ENCODE results near the gene TNNT3. TPM values are rescaled to one million over a fixed set of nuclear protein-coding genes. Genes with fewer than 3 reads are reported as not detected.

Gene TNNT3
- total and polyA plus RNA-seq, 3 donors from 2014 or later: 8.1 to 16.1 (median 13.1) TPM

- Histone ChIP-seq H3K4me1 (peaks cover 28% of the 10 kb centered on the region), H3K36me3 (ENCODE audit: low read depth, missing control alignments) (no peaks in the 10 kb centered on the region), H3K27me3 (no peaks in the 10 kb centered on the region), H3K4me3 (no peak overlapping the region), H3K9me3 (no peaks in the 10 kb centered on the region), H3K27ac (no peak overlapping the region)
- DNase-seq: no peak
- WGBS, 2 donors: 86 to 89% methylated on average over 18 of the region's 18 CpGs
- intact Hi-C loops (cut with DNase I; ENCODE audit: low total_unique reads): no loop called here
- TF ChIP-seq POLR2A (IDR thresholded peaks at IDR 0.05) (no peak), CTCF (IDR thresholded peaks at IDR 0.05) (no peak)
Observed at GRCh38 chr11:1933416-1934334, 14.2 kb downstream of the TNNT3 start.

- no peaks in the 10 kb centered on the region for H3K9me3 ChIP-seq
- intact Hi-C loops (cut with DNase I; ENCODE audit: low total_unique reads): no loop called here
- no peak for DNase-seq
Observed at GRCh38 chr11:1934335-1935155, 15.0 kb downstream of the TNNT3 start.

GRCh38 chr11:1935156-1936071 is 15.9 kb downstream of the TNNT3 start:
- WGBS, 2 donors: 93% methylated on average over 31 of the region's 33 CpGs; no CpG with 5 or more reads in 1 of the 2 donors
- no peak overlapping the region for H3K27ac ChIP-seq
- H3K36me3 ChIP-seq (ENCODE audit: low read depth, missing control alignments): no peaks in the 10 kb centered on the region
- peaks cover 25% of the 10 kb centered on the region for H3K4me1 ChIP-seq
- H3K27me3 ChIP-seq: no peaks in the 10 kb centered on the region
- DNase-seq: no peak
- no peaks in the 10 kb centered on the region for H3K9me3 ChIP-seq
- intact Hi-C loops (cut with DNase I; ENCODE audit: low total_unique reads): no loop called here
- no peak for TF ChIP-seq POLR2A (IDR thresholded peaks at IDR 0.05)
- no peak for TF ChIP-seq CTCF (IDR thresholded peaks at IDR 0.05)
- H3K4me3 ChIP-seq: no peak overlapping the region

More at GRCh38 chr11:1934335-1935155, 15.0 kb downstream of the TNNT3 start:
- H3K4me3 ChIP-seq: no peak overlapping the region
- no peak for TF ChIP-seq CTCF (IDR thresholded peaks at IDR 0.05)
- no peak for TF ChIP-seq POLR2A (IDR thresholded peaks at IDR 0.05)
- no peaks in the 10 kb centered on the region for H3K27me3 ChIP-seq
- 85% methylated on average over 17 to 23 of the region's 24 CpGs for WGBS, 2 donors
- no peak overlapping the region for H3K27ac ChIP-seq
- peaks cover 32% of the 10 kb centered on the region for H3K4me1 ChIP-seq
- no peaks in the 10 kb centered on the region for H3K36me3 ChIP-seq (ENCODE audit: low read depth, missing control alignments)

- Histone ChIP-seq H3K4me1 (peaks cover 21% of the 10 kb centered on the region), H3K27ac (no peak overlapping the region), H3K27me3 (no peaks in the 10 kb centered on the region), H3K9me3 (no peaks in the 10 kb centered on the region), H3K36me3 (ENCODE audit: low read depth, missing control alignments) (no peaks in the 10 kb centered on the region), H3K4me3 (no peak overlapping the region)
- no peak for DNase-seq
- TF ChIP-seq CTCF (IDR thresholded peaks at IDR 0.05) (no peak), POLR2A (IDR thresholded peaks at IDR 0.05) (no peak)
- WGBS, 2 donors: 91 to 93% methylated on average over 6 to 34 of the region's 34 CpGs
- intact Hi-C loops (cut with DNase I; ENCODE audit: low total_unique reads): no loop called here
Observed at GRCh38 chr11:1936072-1936780, 16.7 kb downstream of the TNNT3 start.

Measured in testis (tissue), 3 donors.